Stomach (tissue), 4 donors: ENCODE data around the gene C2orf92.

Experiments
- CTCF ChIP-seq, 7 experiments: fragments of 450-650 bp in 4 of 7; fragments of 200-600 bp in 3 of 7; sonication (generic) in 3 of 7; IDR thresholded peaks; one replicate each; pipeline ENCODE4 v1.5.1; 2016 to 2019; ENCODE audit warnings: antibody characterized with exemption in 7 of 7, control low read depth in 2 of 7, mild to moderate bottlenecking in 1 of 7
- POLR2A ChIP-seq, 4 donors: fragments of 450-650 bp; IDR thresholded peaks; one replicate each; pipeline ENCODE4 v1.6.1; 2016; ENCODE audit warnings: antibody characterized with exemption in 4 of 4, control low read depth in 2 of 4, mild to moderate bottlenecking in 1 of 4, moderate library complexity in 1 of 4

GRCh38 chr2:97697252-97698235 lies 28.0 kb downstream of the C2orf92 start:
- TF ChIP-seq CTCF (IDR thresholded peaks at IDR 0.05), result peak in 6 of 7 experiments; percentile 88 to 98 (median 94)
- TF ChIP-seq POLR2A (IDR thresholded peaks at IDR 0.05), result no peak
